Keratinocyte (primary cell): ENCODE data around the gene KRT84.

Experiments used
- CTCF ChIP-seq, 3 experiments: IDR thresholded peaks in 1 of 3; conservative IDR thresholded peaks in 1 of 3; optimal IDR thresholded peaks in 1 of 3; 2 replicates in 2 of 3; 3 replicates in 1 of 3; pipeline versions ENCODE3 to v1.5.1; 2011; ENCODE audit warnings: low read length in 3 of 3, mild to moderate bottlenecking in 3 of 3, moderate library complexity in 2 of 3, control low read depth in 1 of 3, inconsistent platforms in 1 of 3; ENCODE audit not compliant: insufficient read depth in 2 of 3; ENCODE audit errors: extremely low read depth in 1 of 3
- EZH2 ChIP-seq: IDR thresholded peaks from one replicate; pipeline ENCODE4 v1.6.1; 2012; ENCODE audit warnings: inconsistent platforms, mild to moderate bottlenecking, low read length, moderate library complexity

- TF ChIP-seq CTCF (optimal IDR thresholded peaks at IDR 0.05 in 1 of 3, IDR thresholded peaks at IDR 0.05 in 1 of 3, conservative IDR thresholded peaks at IDR 0.05 in 1 of 3; ENCODE audit: extremely low read depth in 1 of 3, insufficient read depth in 2 of 3, low read length in 3 of 3) (peak in 1 of 3 experiments; percentile 3), EZH2 (no peak)
These were observed 19.5 kb upstream of the KRT84 start for GRCh38 chr12:52404951-52405350.
